GM23248 (cell line): ENCODE results near the gene ZMYM2.

Source experiments
- EZH2 ChIP-seq: fragments of 200-600 bp; sonication (generic); IDR thresholded peaks from 2 replicates; pipeline ENCODE4 v1.6.1; 2018; ENCODE audit warnings: antibody characterized with exemption, mild to moderate bottlenecking; ENCODE audit not compliant: insufficient read depth, poor library complexity, severe bottlenecking
- EZH2phosphoT487 ChIP-seq: fragments of 200-600 bp; sonication (generic); IDR thresholded peaks from 2 replicates; pipeline ENCODE4 v1.6.1; 2018; ENCODE audit warnings: antibody characterized with exemption, moderate library complexity, mild to moderate bottlenecking, low read depth; ENCODE audit not compliant: insufficient read depth

DNA sequence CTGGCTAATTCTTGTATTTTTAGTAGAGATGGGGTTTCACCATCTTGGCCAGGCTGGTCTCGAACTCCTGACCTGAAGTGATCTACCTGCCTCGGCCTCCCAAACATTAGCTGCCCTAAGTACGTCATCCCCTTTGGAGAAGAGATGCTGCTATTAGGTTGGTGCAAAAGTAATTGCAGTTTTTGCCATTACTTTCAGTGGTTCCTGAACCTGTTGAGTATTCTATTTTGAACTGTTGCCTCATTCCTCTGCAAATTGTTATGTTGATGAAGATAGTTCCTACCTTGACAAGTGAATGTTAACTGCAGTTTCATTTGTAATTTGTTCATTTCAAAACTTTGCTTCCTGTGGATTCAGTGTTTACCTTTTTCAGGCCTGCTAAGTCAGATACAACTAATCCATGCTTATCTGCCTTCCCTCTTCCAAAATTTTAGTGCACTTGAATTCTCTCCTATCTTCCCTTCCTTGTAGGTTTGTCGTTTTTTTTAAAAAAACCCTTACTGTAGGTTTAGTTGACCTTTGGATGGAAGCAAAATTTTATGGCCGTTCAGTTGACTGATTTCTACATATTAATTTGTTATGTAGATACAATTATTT, 24.0 kb downstream of the ZMYM2 start:
- TF ChIP-seq EZH2phosphoT487 (no peak), EZH2 (no peak)
